ENCODE measurements around the gene SHROOM3.

GRCh38 chr4:76578002-76578560 lies 143.1 kb downstream of the SHROOM3 start:
- TF ChIP-seq CTCF (IDR thresholded peaks at IDR 0.05): no peak
- no peak for TF ChIP-seq POLR2A (IDR thresholded peaks at IDR 0.05)

Measured in body of pancreas (tissue), 4 donors.